Measurements from ENCODE around the gene ENO2.
A peak's percentile ranks its signal among the peaks of the same experiment; 100 is the strongest.

ENO2 gene

DNA sequence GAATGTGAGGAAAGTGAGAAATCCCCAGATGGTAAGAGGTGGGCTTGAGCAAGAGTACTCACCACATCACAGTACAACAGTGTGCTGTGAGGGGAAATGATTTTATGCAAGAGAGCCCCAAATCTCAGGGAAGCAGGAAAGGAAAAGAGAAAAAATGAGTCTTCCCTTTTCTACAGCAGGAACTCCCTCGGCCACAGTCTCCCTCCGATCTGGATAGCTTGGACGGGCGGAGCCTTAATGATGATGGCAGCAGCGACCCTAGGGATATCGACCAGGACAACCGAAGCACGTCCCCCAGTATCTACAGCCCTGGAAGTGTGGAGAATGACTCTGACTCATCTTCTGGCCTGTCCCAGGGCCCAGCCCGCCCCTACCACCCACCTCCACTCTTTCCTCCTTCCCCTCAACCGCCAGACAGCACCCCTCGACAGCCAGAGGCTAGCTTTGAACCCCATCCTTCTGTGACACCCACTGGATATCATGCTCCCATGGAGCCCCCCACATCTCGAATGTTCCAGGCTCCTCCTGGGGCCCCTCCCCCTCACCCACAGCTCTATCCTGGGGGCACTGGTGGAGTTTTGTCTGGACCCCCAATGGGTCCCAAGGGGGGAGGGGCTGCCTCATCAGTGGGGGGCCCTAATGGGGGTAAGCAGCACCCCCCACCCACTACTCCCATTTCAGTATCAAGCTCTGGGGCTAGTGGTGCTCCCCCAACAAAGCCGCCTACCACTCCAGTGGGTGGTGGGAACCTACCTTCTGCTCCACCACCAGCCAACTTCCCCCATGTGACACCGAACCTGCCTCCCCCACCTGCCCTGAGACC lies 21.2 kb downstream of the ENO2 start:
- DNase-seq: no peak

DNA sequence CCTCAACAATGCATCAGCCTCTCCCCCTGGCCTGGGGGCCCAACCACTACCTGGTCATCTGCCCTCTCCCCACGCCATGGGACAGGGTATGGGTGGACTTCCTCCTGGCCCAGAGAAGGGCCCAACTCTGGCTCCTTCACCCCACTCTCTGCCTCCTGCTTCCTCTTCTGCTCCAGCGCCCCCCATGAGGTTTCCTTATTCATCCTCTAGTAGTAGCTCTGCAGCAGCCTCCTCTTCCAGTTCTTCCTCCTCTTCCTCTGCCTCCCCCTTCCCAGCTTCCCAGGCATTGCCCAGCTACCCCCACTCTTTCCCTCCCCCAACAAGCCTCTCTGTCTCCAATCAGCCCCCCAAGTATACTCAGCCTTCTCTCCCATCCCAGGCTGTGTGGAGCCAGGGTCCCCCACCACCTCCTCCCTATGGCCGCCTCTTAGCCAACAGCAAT lies 21.8 kb downstream of the ENO2 start:
- no peak for DNase-seq

DNA sequence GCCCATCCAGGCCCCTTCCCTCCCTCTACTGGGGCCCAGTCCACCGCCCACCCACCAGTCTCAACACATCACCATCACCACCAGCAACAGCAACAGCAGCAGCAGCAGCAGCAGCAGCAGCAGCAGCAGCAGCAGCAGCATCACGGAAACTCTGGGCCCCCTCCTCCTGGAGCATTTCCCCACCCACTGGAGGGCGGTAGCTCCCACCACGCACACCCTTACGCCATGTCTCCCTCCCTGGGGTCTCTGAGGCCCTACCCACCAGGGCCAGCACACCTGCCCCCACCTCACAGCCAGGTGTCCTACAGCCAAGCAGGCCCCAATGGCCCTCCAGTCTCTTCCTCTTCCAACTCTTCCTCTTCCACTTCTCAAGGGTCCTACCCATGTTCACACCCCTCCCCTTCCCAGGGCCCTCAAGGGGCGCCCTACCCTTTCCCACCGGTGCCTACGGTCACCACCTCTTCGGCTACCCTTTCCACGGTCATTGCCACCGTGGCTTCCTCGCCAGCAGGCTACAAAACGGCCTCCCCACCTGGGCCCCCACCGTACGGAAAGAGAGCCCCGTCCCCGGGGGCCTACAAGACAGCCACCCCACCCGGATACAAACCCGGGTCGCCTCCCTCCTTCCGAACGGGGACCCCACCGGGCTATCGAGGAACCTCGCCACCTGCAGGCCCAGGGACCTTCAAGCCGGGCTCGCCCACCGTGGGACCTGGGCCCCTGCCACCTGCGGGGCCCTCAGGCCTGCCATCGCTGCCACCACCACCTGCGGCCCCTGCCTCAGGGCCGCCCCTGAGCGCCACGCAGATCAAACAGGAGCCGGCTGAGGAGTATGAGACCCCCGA lies 22.5 kb downstream of the ENO2 start:
- DNase-seq: peak; percentile 61

GRCh38 chr12:6937481-6938352 lies 23.3 kb downstream of the ENO2 start:
- peak; percentile 95 for DNase-seq

DNA sequence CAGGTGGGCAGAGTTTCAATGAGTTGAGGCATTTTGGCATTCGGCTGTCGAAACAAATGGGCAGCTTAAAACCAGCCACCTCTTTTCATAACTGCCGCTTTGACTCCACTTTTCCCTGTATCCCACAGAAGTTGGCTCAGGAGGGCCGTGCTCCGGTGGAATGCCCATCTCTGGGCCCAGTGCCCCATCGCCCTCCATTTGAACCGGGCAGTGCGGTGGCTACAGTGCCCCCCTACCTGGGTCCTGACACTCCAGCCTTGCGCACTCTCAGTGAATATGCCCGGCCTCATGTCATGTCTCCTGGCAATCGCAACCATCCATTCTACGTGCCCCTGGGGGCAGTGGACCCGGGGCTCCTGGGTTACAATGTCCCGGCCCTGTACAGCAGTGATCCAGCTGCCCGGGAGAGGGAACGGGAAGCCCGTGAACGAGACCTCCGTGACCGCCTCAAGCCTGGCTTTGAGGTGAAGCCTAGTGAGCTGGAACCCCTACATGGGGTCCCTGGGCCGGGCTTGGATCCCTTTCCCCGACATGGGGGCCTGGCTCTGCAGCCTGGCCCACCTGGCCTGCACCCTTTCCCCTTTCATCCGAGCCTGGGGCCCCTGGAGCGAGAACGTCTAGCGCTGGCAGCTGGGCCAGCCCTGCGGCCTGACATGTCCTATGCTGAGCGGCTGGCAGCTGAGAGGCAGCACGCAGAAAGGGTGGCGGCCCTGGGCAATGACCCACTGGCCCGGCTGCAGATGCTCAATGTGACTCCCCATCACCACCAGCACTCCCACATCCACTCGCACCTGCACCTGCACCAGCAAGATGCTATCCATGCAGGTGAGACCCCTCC lies 24.2 kb downstream of the ENO2 start:
- DNase-seq: no peak

- no peak for DNase-seq
Measured at GRCh38 chr12:6939191-6939540, 24.8 kb downstream of the ENO2 start.

- no peak for DNase-seq
Measured at GRCh38 chr12:6941267-6941666, 26.9 kb downstream of the ENO2 start.

DNA sequence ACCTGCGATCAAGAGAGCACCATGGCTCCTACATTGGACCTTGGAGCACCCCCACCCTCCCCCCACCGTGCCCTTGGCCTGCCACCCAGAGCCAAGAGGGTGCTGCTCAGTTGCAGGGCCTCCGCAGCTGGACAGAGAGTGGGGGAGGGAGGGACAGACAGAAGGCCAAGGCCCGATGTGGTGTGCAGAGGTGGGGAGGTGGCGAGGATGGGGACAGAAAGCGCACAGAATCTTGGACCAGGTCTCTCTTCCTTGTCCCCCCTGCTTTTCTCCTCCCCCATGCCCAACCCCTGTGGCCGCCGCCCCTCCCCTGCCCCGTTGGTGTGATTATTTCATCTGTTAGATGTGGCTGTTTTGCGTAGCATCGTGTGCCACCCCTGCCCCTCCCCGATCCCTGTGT lies 27.4 kb downstream of the ENO2 start:
- no peak for DNase-seq

- no peak for DNase-seq
Measured at GRCh38 chr12:6942331-6942665, 27.9 kb downstream of the ENO2 start.

GRCh38 chr12:6943389-6943721 lies 29.0 kb downstream of the ENO2 start:
- DNase-seq: peak; percentile 89

- peak; percentile 88 for DNase-seq
Measured at GRCh38 chr12:6943722-6944380, 29.5 kb downstream of the ENO2 start, which contains the start of the genes C12orf57 and RNU7-1. Gene C12orf57, plus strand, starts transcription at chr12:6944022. Its CDS starts 100 bp downstream, at chr12:6944122. Gene RNU7-1, plus strand, starts transcription at chr12:6943816.

GRCh38 chr12:6944381-6945186 lies 30.2 kb downstream of the ENO2 start:
- peak; percentile 87 for DNase-seq

GRCh38 chr12:6945613-6946012 lies 31.2 kb downstream of the ENO2 start:
- no peak for DNase-seq

DNA sequence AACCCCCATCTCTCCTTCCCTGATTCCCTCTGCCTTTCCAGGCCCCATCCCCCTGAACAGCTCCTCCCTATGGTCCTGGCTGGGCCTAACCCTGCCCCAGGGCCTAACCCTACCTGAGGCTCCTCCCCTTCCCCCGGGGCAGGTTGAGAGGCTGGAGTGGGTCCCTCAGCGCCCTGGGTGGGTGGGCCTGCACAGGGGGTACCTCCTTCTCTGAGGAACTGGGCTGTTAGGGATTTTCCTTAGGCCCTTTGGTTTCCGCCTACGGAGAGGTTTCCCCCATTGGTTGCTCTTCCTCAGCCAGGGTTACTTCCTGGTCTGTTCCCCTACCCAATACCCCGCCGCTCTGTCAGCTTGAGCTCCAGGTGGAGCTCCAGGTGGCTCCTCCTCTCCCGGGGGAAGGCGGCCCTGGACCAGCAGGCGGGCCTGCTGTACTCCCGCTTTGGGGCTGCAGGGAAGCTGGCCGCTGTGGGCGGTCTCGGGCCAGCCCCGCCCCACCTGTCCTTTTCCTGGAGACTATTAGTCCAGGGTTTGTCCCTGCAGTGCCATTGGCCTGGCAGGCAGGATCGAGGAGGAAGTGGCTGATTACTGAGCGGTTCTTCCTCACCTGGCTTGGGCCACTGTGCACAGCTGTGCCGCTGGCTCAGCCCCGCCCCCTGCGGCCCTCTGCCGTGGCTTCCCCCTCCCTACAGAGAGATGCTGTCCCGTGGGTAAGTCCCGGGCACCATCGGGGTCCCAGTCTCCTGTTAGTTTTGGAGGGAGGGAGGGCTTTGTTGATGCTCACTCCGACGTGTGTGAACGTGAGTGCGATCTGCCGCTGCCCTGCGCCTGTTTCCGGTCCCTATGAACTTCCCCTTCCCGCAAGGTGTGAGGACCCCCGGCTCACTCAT lies 31.9 kb downstream of the ENO2 start:
- peak; percentile 68 for DNase-seq

DNA sequence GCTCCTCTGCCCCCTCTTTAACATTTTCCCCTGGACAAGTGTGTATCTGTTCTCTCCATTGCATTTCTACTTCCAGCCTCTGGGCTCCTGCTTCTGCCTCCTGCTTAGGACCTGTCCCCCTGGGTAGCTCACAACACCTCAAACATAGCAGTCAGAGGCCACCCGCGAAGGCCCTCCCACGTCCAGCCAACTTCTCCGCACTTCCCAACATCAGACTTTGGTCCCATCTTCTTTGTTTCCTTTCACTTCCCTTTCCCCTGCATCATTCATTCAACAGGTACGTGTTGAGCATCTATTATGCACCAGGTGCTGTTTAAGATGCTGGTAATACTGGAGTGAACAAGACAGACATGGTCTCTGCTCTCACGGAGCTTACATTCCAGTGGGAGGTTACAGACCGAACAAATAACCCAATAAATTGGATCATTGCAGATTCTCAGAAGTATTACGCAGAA lies 32.6 kb downstream of the ENO2 start:
- DNase-seq: no peak

- DNase-seq: no peak
Measured at GRCh38 chr12:6947615-6948014, 33.2 kb downstream of the ENO2 start.

DNA sequence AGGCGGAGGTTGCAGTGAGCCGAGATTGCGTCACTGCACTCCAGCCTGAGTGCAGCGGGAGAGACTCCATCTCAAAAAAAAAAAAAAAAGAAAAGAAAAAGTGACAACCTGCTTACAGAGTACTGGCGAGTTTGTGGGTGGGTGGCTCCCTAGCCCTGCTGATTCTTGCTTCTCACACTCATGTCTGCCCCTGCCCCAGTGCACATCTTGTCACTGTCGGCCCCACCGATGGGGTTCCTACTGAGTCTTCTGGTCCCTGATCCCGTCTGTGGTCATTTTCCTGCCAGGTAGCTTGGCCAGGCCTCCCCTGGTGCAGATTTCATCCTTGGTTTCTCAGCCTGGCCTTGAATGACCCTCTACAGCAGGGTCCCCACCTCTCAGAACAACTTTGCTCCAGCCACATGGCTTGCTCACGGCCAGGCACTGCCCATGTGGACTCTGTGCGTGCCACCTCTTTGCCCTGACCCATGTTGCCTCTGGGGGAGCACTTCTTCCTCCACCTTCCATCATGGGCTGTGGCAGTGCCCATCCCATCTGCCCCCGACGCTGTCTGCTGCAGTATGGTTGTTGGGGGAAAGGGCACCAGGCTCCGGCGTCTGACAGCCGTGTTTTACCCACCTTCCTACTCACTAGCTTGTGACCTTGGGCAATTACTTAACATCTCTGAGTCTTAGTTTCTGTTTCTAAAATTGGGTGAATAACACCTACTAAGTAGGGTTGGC lies 34.7 kb downstream of the ENO2 start:
- peak; percentile 53 for DNase-seq

GRCh38 chr12:6950401-6950801 lies 36.0 kb downstream of the ENO2 start:
- peak; percentile 38 for DNase-seq

Measured in CD4-positive, alpha-beta T cell treated with Interferon gamma for 1 hour (primary cell).